HepG2 (cell line): Measurements from ENCODE around the gene SGMS1. TPM values are rescaled to one million over a fixed set of nuclear protein-coding genes. Genes with fewer than 3 reads are reported as not detected.
A peak's percentile ranks its signal among the peaks of the same experiment; 100 is the strongest.
"Not testable (repeated sequence)": the region's sequence is repeated elsewhere in the genome, so short reads cannot be mapped to it uniquely, and the experiment has no call there.

Source experiments
- ATAC-seq: fragments of 200-7000 bp; cut with Tn5 transposase; 3 replicates; pipeline ENCODE4 v1.9.1; 2020; ENCODE audit warnings: mild to moderate bottlenecking, moderate library complexity
- BruUV-seq: library from RNA; stranded (reverse); fragments of 400-500 nt; replicated peaks from 2 replicates; lab custom pipeline; 2021; lab: Mats Ljungman, UMichigan
- CTCF ChIA-PET: fragments of 300-600 bp; formaldehyde crosslinking; extraction: SDS; loops from one replicate; lab custom pipeline; 2021; ENCODE audit warnings: low total read pairs, inconsistent platforms, low intra/inter-chr PET ratio; lab: Yijun Ruan, JAX
- POLR2A ChIA-PET: fragments of 350-600 bp; sonication (Branson Sonifier 250); formaldehyde crosslinking; loops from one replicate; lab custom pipeline; 2020; ENCODE audit warnings: antibody characterized with exemption, inconsistent platforms; lab: Yijun Ruan, JAX
- DNase-seq: peaks from one replicate; pipeline ENCODE4 v3.0.0-alpha.2; 2015; ENCODE audit warnings: low spot score
- FAIRE-seq: peaks from 3 replicates; lab custom pipeline; 2011; peaks lifted over from hg19 to GRCh38; lab: Jason Lieb, UNC
- H2AFZ ChIP-seq: one replicate; pipeline ENCODE4 v1.6.1; 2011; ENCODE audit warnings: low read length, inconsistent platforms
- H3K27ac ChIP-seq: fragments of 300-600 bp; 3 replicates; pipeline ENCODE4 v1.8.0; 2011; ENCODE audit warnings: mixed run types, mild to moderate bottlenecking, mixed read lengths, low read length, inconsistent platforms; ENCODE audit not compliant: insufficient read depth; ENCODE audit errors: extremely low read length
- H3K27me3 ChIP-seq, 2 experiments: fragments of 200-600 bp in 1 of 2; 2 replicates in 1 of 2; 3 replicates in 1 of 2; pipeline versions ENCODE4 v1.6.0 to v1.8.0; 2011; ENCODE audit warnings: low read length in 2 of 2, mild to moderate bottlenecking in 2 of 2, moderate library complexity in 2 of 2, inconsistent platforms in 1 of 2; ENCODE audit not compliant: insufficient read depth in 2 of 2, control insufficient read depth in 1 of 2
- H3K36me3 ChIP-seq, 2 experiments: fragments of 200-600 bp in 1 of 2; replicated peaks in 1 of 2; 2 replicates in 1 of 2; 3 replicates in 1 of 2; pipeline versions ENCODE4 v1.5.1 to v1.8.0; 2011; ENCODE audit warnings: low read length in 2 of 2, inconsistent platforms in 1 of 2; ENCODE audit not compliant: insufficient read depth in 2 of 2, control insufficient read depth in 1 of 2
- H3K4me1 ChIP-seq: 2 replicates; pipeline ENCODE4 v1.5.1; 2012; ENCODE audit warnings: low read length, inconsistent platforms; ENCODE audit not compliant: insufficient read depth
- H3K4me2 ChIP-seq: 2 replicates; pipeline ENCODE4 v1.6.0; 2011; ENCODE audit warnings: low read depth, low read length, inconsistent platforms
- H3K4me3 ChIP-seq, 3 experiments: fragments of 200-600 bp in 1 of 3; sonication (generic), shearing (Covaris generic) in 1 of 3; replicated peaks in 1 of 3; 2 replicates each; pipeline ENCODE4 v1.5.1; 2011 to 2016; ENCODE audit warnings: low read length in 3 of 3, inconsistent platforms in 2 of 3, low read depth in 2 of 3, mild to moderate bottlenecking in 2 of 3, control low read depth in 1 of 3, mixed read lengths in 1 of 3; ENCODE audit not compliant: insufficient read depth in 1 of 3
- H3K79me2 ChIP-seq: one replicate; pipeline ENCODE4 v1.6.1; 2011; ENCODE audit warnings: low read length, inconsistent platforms; ENCODE audit not compliant: insufficient read depth
- H3K9ac ChIP-seq: 2 replicates; pipeline ENCODE4 v1.6.0; 2011; ENCODE audit warnings: mild to moderate bottlenecking, low read depth, low read length, inconsistent platforms; ENCODE audit not compliant: insufficient read depth
- H3K9me3 ChIP-seq: 2 replicates; pipeline ENCODE4 v1.5.1; 2012; ENCODE audit warnings: mild to moderate bottlenecking, low read length
- H4K20me1 ChIP-seq: 2 replicates; pipeline ENCODE4 v1.6.0; 2011; ENCODE audit warnings: inconsistent platforms, mild to moderate bottlenecking, low read length, moderate library complexity; ENCODE audit not compliant: insufficient read depth
- CTCF ChIP-seq: sonication (generic); formaldehyde crosslinking; IDR thresholded peaks from 2 replicates; pipeline ENCODE4 v1.5.0; 2020; ENCODE audit warnings: mild to moderate bottlenecking, missing genetic modification reagents, moderate library complexity
- STAG1 ChIP-seq: sonication (generic); formaldehyde crosslinking; IDR thresholded peaks from 2 replicates; pipeline ENCODE4 v1.4.0; 2020; ENCODE audit warnings: missing genetic modification reagents
- ZNF329 ChIP-seq: sonication (generic); formaldehyde crosslinking; IDR thresholded peaks from 2 replicates; pipeline ENCODE4 v1.9.0; 2021; ENCODE audit warnings: low read depth, mild to moderate bottlenecking, missing genetic modification reagents
- ZNF576 ChIP-seq: sonication (generic); formaldehyde crosslinking; IDR thresholded peaks from 2 replicates; pipeline ENCODE4 v1.4.0; 2020; ENCODE audit warnings: mild to moderate bottlenecking, missing genetic modification reagents
- WGBS: methylation state at CpG from one replicate; pipeline ENCODE4 v1.1.6; 2017; ENCODE audit warnings: low lambda C conversion rate; 5-methylcytosine and 5-hydroxymethylcytosine counted together
- in situ Hi-C: cut with HindIII; loops from 2 replicates; pipeline ENCODE4 v1.10.0; 2017; ENCODE audit warnings: low pct_unique_long_range_greater_than_20kb; ENCODE audit not compliant: extremely low pct_ligation_motif_present
- intact Hi-C: fragments of 100-400 bp; cut with micrococcal nuclease; formaldehyde crosslinking; loops from one replicate; pipeline ENCODE4 v1.10.0; 2022; ENCODE audit not compliant: unreplicated experiment
- polyA plus RNA-seq, 8 experiments: library from polyadenylated mRNA; depleted of rRNA in 3 of 8; stranded (reverse) in 7 of 8; unstranded in 1 of 8; fragments of >200 nt; fragmentation: Illumina TruSeq in 4 of 8; extraction: Trizol in 4 of 8; gene quantifications; 2 replicates each; pipeline versions ENCODE4 v1.2.1 to v1.2.3, GENCODE V29; 2011 to 2016; ENCODE audit warnings: low read depth in 4 of 8, missing spikeins in 1 of 8, mixed read lengths in 1 of 8; ENCODE audit not compliant: insufficient read depth in 1 of 8
- total RNA-seq, 5 experiments: library from RNA; depleted of rRNA; stranded (reverse); fragments of >200 nt; fragmentation: Illumina TruSeq; extraction: Trizol; gene quantifications; 2 replicates each; pipeline ENCODE4 v1.2.3, GENCODE V29; 2016; ENCODE audit warnings: low read depth in 1 of 5

The SGMS1 gene
- total and polyA plus RNA-seq, 2 of the 13 experiments (the other 11 are each of a cell fraction or from before 2014, with no cell fraction given), result 6.5 to 15.1 TPM

GRCh38 chr10:50271564-50272250 is 352.0 kb downstream of the SGMS1 start:
- intact Hi-C loops, result no loop called here
- 51% methylated on average over 3 of the region's 3 CpGs for WGBS
- no peak for ATAC-seq

GRCh38 chr10:50267877-50268276 is 355.9 kb downstream of the SGMS1 start:
- H3K9me3 ChIP-seq, H3K27ac ChIP-seq, ATAC-seq, H3K36me3 ChIP-seq, H2AFZ ChIP-seq, H3K4me3 ChIP-seq, FAIRE-seq, intact Hi-C loops, H4K20me1 ChIP-seq, H3K4me2 ChIP-seq, H3K27me3 ChIP-seq, in situ Hi-C loops, BruUV-seq, H3K4me1 ChIP-seq, POLR2A ChIA-PET, H3K9ac ChIP-seq, DNase-seq, H3K79me2 ChIP-seq, CTCF ChIA-PET: not testable (repeated sequence)
- 46% methylated on average over 3 of the region's 3 CpGs for WGBS

More at GRCh38 chr10:50271564-50272250, 352.0 kb downstream of the SGMS1 start:
- in situ Hi-C loops, result no loop called here
- no peak overlapping the region for H3K4me3 ChIP-seq
- no peaks in the 10 kb centered on the region for H3K4me1 ChIP-seq
- no peak overlapping the region for H3K27ac ChIP-seq
- H2AFZ ChIP-seq, result no peak overlapping the region
- peak; percentile 29; the same call in 1 of the 2 replicates for TF ChIP-seq STAG1 (CRISPR knock-in tag)
- TF ChIP-seq ZNF329 (CRISPR knock-in tag), result no peak
- TF ChIP-seq CTCF (CRISPR knock-in tag), result peak; percentile 38; the same call in 1 of the 2 replicates
- peak; percentile 98 for TF ChIP-seq ZNF576 (CRISPR knock-in tag)
- ChIA-PET POLR2A (no interaction called here), CTCF (no interaction called here)
- FAIRE-seq (no peak), DNase-seq (no peak)
- H4K20me1 ChIP-seq, result no peaks in the 10 kb centered on the region
- no peaks in the 10 kb centered on the region for H3K9me3 ChIP-seq
- H3K4me2 ChIP-seq, result no peak overlapping the region
- no peaks in the 10 kb centered on the region for H3K36me3 ChIP-seq
- no peaks in the 10 kb centered on the region; a peak in 1 of 5 replicates for H3K27me3 ChIP-seq
- no TSS peak for BruUV-seq
- no peak overlapping the region for H3K9ac ChIP-seq
- H3K79me2 ChIP-seq, result no peaks in the 10 kb centered on the region
